ENCODE results near the gene SOCS7. TPM values are rescaled to one million over a fixed set of nuclear protein-coding genes. Genes with fewer than 3 reads are reported as not detected.

Gene SOCS7
- polyA plus RNA-seq (ENCODE audit: insufficient read length): 15.4 TPM

GRCh38 chr17:38351412-38352222 lies at the start of gene SOCS7:
Gene SOCS7, plus strand, starts transcription at chr17:38351844. Its CDS starts 209 bp downstream, at chr17:38352053.
- peak; percentile 97 for DNase-seq

GRCh38 chr17:38315497-38315896 lies 36.1 kb upstream of the SOCS7 start:
- DNase-seq: no peak

DNA sequence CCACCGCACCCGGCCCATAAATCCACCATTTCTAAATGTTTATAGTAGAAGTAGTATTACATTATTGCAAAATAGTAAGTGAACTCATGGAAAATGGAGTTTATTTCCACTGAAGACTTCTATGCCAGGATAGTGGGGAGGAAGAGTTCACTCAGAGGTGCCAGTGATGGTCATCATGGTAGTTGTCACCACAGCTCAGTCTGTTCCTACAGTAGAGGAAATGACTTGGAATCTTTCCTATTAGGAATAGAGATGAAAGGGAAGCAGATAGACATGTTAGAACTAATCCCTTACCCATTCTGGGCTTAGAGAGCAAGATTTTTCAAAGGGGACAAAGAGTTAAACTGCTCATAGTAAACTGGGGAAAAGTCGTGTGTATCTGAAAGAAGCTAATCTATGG lies 34.6 kb upstream of the SOCS7 start:
- no peak for DNase-seq

DNA sequence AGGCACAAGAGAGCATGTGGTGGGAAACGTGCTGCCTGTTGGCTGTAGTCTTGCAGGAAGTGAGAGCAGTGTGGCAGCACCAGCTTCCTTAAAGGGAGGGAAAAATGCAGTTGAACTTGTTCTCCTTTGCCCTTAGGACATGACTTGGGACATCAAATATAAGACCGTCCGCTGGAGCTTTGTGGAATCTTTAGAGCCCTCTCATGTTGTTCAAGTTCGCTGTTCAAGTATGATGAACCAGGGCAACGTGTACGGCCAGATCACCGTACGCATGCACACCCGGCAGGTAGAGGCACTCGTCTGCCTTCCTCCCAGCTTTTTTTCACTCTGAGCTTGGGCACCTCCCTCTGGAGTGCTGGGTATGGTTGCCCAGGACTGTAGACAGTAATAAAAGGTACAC lies 31.2 kb upstream of the SOCS7 start:
- DNase-seq: no peak

DNA sequence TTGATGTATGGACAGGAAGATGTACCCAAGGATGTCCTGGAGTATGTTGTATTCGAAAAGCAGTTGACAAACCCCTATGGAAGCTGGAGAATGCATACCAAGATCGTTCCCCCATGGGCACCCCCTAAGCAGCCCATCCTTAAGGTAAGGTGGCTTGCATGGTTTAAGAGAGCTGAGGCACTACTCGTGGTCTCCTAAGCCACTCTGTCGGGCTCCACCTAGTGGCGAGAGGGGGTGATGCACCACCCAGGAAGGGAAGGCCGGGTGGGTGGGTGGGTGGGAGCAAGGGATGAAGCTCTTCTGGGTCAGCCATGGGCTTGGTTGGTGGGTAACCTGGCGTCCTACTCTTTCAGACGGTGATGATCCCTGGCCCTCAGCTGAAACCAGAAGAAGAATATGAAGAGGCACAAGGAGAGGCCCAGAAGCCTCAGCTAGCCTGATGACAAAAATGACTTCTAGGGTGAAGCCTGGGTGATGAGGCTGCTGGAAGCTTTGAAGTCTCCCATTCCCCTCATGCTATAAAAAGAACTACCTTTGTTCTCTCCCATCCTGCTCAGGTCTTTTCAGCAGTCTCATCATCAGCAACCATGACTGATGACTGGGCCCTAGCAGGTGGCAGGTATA lies 29.4 kb upstream of the SOCS7 start:
- DNase-seq: peak; percentile 38

DNA sequence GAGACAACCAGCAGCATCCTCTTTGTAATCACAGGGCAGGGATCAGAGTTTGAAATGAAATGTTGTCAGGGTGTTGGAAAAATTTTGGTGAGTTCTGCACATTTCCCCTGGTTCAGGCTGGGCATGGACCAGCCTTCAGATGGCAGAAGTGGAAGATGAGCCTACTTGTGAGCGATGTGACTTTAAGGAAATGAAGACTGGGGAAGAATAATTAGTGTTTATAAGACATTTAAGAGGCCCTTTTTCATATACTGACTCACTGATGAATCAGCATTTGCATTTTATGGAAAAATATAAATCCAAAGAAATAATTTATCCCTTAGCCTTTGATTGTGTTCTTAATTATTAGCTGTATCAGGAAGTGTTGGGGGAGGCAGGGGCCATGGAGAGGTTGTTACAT lies 28.7 kb upstream of the SOCS7 start:
- DNase-seq: no peak

GRCh38 chr17:38324141-38324697 lies 27.4 kb upstream of the SOCS7 start:
- no peak for DNase-seq

DNA sequence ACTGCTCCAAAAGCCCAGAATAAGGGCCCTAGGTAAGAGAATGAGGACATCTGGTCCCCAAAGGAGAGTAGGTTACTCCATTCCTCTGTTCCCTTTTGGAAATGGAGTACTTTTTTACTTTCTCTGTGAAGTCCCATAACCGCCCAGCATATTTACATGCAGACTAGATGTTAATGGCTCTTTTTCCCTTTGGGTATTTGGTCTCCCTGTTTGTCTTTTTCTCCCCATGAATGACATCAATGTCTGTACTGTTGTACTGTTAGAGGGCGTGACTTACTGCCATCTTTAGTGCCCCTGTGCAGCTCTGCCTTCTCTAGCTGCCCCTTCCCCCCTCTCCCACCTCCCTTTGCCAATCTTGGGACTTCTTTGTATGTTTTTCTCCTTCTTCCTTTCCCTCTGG lies 26.9 kb upstream of the SOCS7 start:
- DNase-seq: no peak

DNA sequence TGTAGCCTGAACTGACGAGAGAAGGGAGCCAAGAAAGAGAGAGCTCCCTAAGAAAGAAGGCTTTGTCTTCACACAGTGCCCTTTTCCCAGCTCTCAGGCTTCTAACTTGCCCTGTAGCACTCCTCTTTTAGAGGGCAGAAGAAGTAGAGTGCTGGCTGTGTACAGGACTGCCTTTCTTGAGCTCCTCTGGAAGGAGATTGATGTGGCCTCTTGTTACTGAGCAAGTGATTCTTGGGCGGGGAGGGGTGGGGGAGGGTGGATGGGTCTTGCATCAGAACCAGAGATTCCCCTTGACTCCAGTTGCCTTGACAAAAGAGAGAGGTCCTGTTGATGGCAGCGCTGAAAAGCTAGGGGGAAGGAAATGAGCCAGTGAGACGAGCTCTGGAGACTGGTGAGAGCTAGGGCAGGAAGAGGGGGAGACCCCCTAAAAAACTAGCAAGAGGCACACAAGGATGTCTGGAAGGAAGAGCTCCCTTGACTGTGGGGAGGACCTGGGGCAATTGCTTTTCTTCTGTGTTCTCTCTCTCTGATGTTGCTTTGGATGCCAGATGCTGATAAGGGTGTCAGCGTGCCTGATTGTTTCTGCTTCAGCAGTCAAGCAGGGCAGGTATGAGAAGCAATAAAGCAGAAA lies 26.3 kb upstream of the SOCS7 start:
- DNase-seq: no peak

DNA sequence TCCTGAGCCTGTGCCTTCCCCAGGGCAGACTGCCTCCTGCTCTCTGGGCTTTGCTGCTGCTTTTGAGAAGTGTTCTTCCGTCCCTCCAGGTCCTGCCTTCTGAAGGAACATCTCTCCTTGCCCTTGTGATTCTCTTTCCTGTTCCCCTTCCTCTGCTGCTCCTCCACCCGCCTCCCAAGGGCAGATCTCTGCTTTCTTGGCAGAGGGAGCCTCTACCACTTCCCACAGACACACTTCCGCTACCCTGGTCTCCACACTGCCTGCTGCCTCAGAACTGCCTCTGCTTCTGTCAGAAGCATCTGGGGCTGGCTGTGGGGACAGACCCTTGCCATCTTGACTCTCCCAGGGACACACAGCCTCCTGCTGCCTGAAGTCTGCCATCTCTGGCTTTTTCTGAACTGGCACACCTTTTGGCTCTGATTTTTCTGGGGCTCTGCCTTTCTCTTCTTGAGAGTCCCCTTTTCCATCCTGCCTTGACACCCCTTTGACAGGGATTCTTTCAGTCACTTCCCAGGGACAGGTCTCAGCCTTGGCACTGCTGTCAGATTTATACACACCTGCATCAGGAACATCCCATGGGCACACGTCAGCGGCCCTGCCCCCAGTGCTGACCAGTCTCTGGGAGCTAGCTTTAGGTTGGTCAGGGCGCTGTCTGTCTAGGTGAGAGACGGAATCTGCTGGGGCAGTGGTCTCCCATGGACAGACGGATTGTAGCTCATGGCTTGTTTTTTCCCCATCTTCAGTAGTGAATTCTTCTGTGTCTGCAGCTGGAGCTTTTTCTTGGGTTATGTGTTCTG lies 24.4 kb upstream of the SOCS7 start:
- peak; percentile 27 for DNase-seq

DNA sequence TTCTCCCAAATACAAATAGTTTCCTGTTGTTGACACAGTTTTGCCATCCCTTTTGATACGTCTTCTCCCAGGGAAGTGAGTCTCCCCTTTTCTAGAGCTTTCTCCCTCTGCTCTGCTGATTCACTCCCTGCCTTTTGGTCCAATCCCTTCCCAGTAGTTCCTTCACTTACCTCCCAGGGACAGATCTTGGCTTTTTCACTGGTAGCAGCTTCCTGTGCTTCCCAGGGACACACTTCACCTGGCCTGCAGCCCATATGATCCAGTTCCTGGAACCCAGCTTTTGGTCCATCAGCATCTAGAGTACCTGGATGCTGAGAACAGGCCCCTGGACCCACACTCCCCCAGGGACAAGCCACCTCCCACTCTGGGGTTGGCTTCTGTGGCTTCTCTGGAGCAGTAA lies 23.7 kb upstream of the SOCS7 start:
- DNase-seq: no peak

- no peak for DNase-seq
These were observed 23.0 kb upstream of the SOCS7 start for GRCh38 chr17:38328620-38329019.

DNA sequence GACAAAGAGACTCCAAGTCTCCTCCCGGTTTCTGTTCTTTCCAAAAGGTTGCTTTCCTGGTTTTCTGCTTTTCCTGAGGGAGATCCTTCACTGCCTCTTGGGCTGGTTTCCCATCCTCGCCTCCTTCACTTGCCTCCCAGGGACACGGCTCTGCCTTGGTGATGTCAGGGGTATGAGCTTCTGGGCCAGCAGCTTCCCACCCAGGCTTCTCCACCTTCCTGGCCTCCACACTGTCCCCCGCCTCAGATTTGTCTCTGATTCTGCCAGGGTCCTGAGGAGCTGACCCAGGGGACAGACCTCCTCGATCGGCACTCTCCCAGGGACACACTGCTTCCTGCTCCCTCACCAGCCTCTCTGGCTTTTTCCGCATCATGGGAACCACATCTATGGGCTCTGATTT lies 22.4 kb upstream of the SOCS7 start:
- DNase-seq: no peak

- no peak for DNase-seq
These were observed 21.6 kb upstream of the SOCS7 start for GRCh38 chr17:38329808-38330730.

- DNase-seq: no peak
These were observed 20.7 kb upstream of the SOCS7 start for GRCh38 chr17:38330941-38331411.

- no peak for DNase-seq
These were observed 18.9 kb upstream of the SOCS7 start for GRCh38 chr17:38332735-38333134.

DNA sequence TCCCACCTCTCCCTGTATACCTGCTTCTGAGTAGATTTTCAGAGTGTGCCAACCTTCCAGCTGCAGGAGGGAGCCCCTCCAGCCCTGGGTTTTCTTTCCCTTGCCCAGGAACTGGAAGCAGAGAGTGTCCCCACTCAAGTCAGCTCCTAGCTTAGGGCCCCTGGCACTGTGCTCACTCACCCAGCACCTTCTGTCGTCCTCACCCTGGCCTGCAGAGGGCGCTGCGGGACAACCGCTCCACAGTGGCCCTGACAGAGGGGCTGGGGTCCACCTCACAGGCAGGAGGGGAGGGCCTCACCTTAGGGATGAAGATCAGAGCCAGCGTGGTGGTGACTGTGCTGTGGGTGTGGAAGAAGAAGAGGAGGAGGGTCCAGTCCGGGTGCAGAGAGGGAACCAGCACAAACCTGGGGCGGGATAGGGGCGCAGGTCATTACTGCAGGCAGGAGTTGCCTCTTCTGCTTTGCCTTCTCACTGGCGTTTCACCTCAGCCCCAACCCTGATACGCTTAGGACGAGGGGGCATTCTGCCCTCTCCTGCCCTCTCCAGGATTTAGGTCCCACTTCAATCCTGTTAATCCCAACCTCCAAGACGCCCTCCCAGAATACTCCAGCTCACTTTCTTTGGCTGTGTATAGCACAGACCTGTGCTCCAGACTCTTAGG lies 17.9 kb upstream of the SOCS7 start:
- DNase-seq: no peak

DNA sequence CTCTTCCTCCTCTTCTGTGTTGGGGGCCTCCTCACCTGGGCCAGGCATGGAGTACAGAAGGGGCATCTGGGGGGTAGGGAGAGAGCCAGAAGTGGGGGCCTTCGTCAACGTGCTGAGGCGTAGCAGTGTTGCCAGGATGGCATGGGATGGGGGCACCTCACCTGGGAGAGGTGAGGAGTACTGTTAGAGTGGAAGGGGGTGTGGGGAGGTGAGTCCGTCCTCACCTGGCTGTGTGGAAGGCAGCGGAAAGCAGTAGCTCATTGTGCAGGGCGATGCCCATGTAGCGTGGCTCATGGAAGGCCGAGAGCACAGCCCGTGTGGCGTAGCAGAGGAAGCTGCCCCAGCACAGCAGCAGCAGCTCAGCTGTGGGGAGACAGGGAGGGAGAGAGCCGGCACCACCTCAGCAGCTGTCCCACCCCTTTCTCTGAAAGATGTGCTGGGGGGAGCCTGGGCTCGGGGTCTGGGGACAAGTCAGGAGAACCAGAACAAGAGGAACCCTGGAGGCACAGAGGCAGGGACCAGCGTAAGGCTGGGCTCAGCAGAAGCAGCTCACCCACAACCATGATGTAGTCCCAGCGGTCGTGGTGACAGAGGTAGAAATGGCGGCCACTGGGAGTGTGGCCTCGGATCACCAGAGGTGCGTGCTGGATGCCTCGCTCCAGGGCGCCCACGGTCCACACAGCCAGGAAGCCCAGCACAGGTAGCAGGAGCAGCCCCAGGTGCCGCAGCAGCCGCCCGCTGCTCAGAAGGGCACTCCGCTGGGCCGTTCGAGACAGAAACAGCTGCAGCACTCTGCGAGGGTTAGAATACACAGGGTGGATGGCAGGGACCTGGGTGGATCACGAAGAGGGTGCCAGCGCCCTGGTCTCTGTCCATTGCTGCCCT lies 16.9 kb upstream of the SOCS7 start:
- DNase-seq: no peak

- no peak for DNase-seq
These were observed 14.8 kb upstream of the SOCS7 start for GRCh38 chr17:38336838-38337237.

GRCh38 chr17:38338053-38338452 lies 13.6 kb upstream of the SOCS7 start:
- DNase-seq: no peak

Data from hindlimb muscle (tissue), 1 donor.